Epithelial cell of esophagus (primary cell): Measurements from ENCODE around the gene POU6F1.

Experiments
- DNase-seq: peaks from one replicate; pipeline ENCODE4 v3.0.0; 2010; ENCODE audit warnings: low read depth
- H3K4me3 ChIP-seq: 2 replicates; pipeline ENCODE4 v1.5.1; 2011; ENCODE audit warnings: mild to moderate bottlenecking, low read length, control low read depth
- CTCF ChIP-seq: IDR thresholded peaks from 2 replicates; pipeline ENCODE4 v1.5.1; 2011; ENCODE audit warnings: low read depth, mild to moderate bottlenecking, low read length, control low read depth, inconsistent platforms; ENCODE audit not compliant: insufficient read depth; ENCODE audit errors: missing control alignments

Gene POU6F1

GRCh38 chr12:51163795-51164194, 54.1 kb downstream of the POU6F1 start:
- DNase-seq: no peak
- no peak overlapping the region for H3K4me3 ChIP-seq
- TF ChIP-seq CTCF: no peak

- no peak for TF ChIP-seq CTCF
- no peak for DNase-seq
- no peak overlapping the region for H3K4me3 ChIP-seq
These were observed 55.6 kb downstream of the POU6F1 start for GRCh38 chr12:51162217-51162616.

GRCh38 chr12:51160814-51161459, 56.9 kb downstream of the POU6F1 start:
- TF ChIP-seq CTCF: no peak
- no peak overlapping the region for H3K4me3 ChIP-seq
- no peak for DNase-seq

GRCh38 chr12:51156245-51156765, 61.6 kb downstream of the POU6F1 start:
- TF ChIP-seq CTCF: no peak
- no peak overlapping the region for H3K4me3 ChIP-seq
- DNase-seq: peak; percentile 26

- TF ChIP-seq CTCF: no peak
- no peak overlapping the region for H3K4me3 ChIP-seq
- no peak for DNase-seq
These were observed 64.9 kb downstream of the POU6F1 start for GRCh38 chr12:51152953-51153352.

- no peak for DNase-seq
- no peak for TF ChIP-seq CTCF
- no peak overlapping the region for H3K4me3 ChIP-seq
These were observed 67.1 kb downstream of the POU6F1 start for GRCh38 chr12:51150777-51151176.

GRCh38 chr12:51147309-51147708, 70.6 kb downstream of the POU6F1 start:
- TF ChIP-seq CTCF: no peak
- no peak for DNase-seq
- H3K4me3 ChIP-seq: no peak overlapping the region
